PC-9 (cell line): ENCODE measurements around the gene ASB16. TPM values are rescaled to one million over a fixed set of nuclear protein-coding genes. Genes with fewer than 3 reads are reported as not detected.
"Not testable (repeated sequence)": the region's sequence is repeated elsewhere in the genome, so short reads cannot be mapped to it uniquely, and the experiment has no call there.

ENCODE experiments used
- BruUV-seq: library from RNA; stranded (reverse); fragments of 400-500 nt; replicated peaks from 2 replicates; lab custom pipeline; 2021; lab: Mats Ljungman, UMichigan
- CTCF ChIA-PET: fragments of 300-600 bp; sonication (Branson Sonifier 250); formaldehyde crosslinking; loops from one replicate; lab custom pipeline; 2022; ENCODE audit warnings: antibody characterized with exemption; lab: Charles Lee
- POLR2A ChIA-PET: fragments of 300-600 bp; sonication (Branson Sonifier 250); formaldehyde crosslinking; loops from one replicate; lab custom pipeline; 2022; ENCODE audit warnings: antibody characterized with exemption; ENCODE audit not compliant: unreplicated experiment; lab: Charles Lee
- DNase-seq, 2 experiments: peaks; one replicate each; pipeline versions ENCODE4 v3.0.0 to v3.0.0-alpha.2; 2015 to 2022; ENCODE audit warnings: mixed read lengths in 1 of 2
- H2AFZ ChIP-seq: fragments of 200-600 bp; sonication (generic); 2 replicates; pipeline ENCODE4 v1.8.1; 2017; ENCODE audit warnings: antibody characterized with exemption
- H3F3A ChIP-seq: fragments of 200-600 bp; sonication (generic); 2 replicates; pipeline ENCODE4 v1.8.1; 2017; ENCODE audit warnings: antibody characterized with exemption, mild to moderate bottlenecking, low read depth; ENCODE audit not compliant: insufficient read depth
- H3K27ac ChIP-seq: fragments of 200-600 bp; sonication (generic); 2 replicates; pipeline ENCODE4 v1.6.1; 2016; ENCODE audit warnings: mixed run types
- H3K27me3 ChIP-seq: fragments of 200-600 bp; sonication (generic); 2 replicates; pipeline ENCODE4 v1.6.1; 2016; ENCODE audit warnings: low read depth, mixed run types; ENCODE audit not compliant: insufficient read depth
- H3K36me3 ChIP-seq: fragments of 200-600 bp; sonication (generic); 2 replicates; pipeline ENCODE4 v1.6.1; 2016; ENCODE audit warnings: low read depth, mixed run types
- H3K4me1 ChIP-seq: fragments of 200-600 bp; sonication (generic); replicated peaks from 2 replicates; pipeline ENCODE4 v1.6.1; 2016; ENCODE audit warnings: mixed run types; ENCODE audit not compliant: insufficient read depth
- H3K4me2 ChIP-seq: fragments of 200-600 bp; sonication (generic); 2 replicates; pipeline ENCODE4 v1.6.1; 2017; ENCODE audit warnings: mixed run types
- H3K4me3 ChIP-seq: fragments of 200-600 bp; sonication (generic); 2 replicates; pipeline ENCODE4 v1.6.1; 2016; ENCODE audit warnings: mixed run types
- H3K79me2 ChIP-seq: fragments of 200-600 bp; sonication (generic); 2 replicates; pipeline ENCODE4 v1.6.1; 2017; ENCODE audit warnings: low read depth, mixed run types
- H3K9me2 ChIP-seq: fragments of 200-600 bp; sonication (generic); 2 replicates; pipeline ENCODE4 v1.8.1; 2017; ENCODE audit warnings: mild to moderate bottlenecking; ENCODE audit not compliant: insufficient read depth
- H3K9me3 ChIP-seq: fragments of 200-600 bp; sonication (generic); 2 replicates; pipeline ENCODE4 v1.8.1; 2016; ENCODE audit warnings: low read depth; ENCODE audit not compliant: insufficient read depth
- H4K20me1 ChIP-seq: fragments of 200-600 bp; sonication (generic); 2 replicates; pipeline ENCODE4 v1.8.1; 2017; ENCODE audit not compliant: insufficient read depth
- EZH2 ChIP-seq: fragments of 200-600 bp; sonication (generic); IDR thresholded peaks from 2 replicates; pipeline ENCODE4 v1.8.0; 2017; ENCODE audit warnings: antibody characterized with exemption, low read depth
- intact Hi-C: fragments of 100-400 bp; cut with micrococcal nuclease; formaldehyde crosslinking; loops from one replicate; pipeline ENCODE4 v1.10.0; 2022; ENCODE audit not compliant: unreplicated experiment
- total RNA-seq: library from RNA; stranded (reverse); gene quantifications from 2 replicates; pipeline ENCODE4 v1.2.3, GENCODE V29; 2021
- TF ChIP-seq, protein P1 (sequence below): fragments of 200-600 bp; sonication (generic); conservative IDR thresholded peaks from 2 replicates; pipeline ENCODE4 v1.6.1; 2017; ENCODE audit warnings: mixed run types, antibody characterized with exemption, mild to moderate bottlenecking, moderate library complexity

ASB16 gene
- total RNA-seq, 1 experiment from 2014 or later: not detected

DNA sequence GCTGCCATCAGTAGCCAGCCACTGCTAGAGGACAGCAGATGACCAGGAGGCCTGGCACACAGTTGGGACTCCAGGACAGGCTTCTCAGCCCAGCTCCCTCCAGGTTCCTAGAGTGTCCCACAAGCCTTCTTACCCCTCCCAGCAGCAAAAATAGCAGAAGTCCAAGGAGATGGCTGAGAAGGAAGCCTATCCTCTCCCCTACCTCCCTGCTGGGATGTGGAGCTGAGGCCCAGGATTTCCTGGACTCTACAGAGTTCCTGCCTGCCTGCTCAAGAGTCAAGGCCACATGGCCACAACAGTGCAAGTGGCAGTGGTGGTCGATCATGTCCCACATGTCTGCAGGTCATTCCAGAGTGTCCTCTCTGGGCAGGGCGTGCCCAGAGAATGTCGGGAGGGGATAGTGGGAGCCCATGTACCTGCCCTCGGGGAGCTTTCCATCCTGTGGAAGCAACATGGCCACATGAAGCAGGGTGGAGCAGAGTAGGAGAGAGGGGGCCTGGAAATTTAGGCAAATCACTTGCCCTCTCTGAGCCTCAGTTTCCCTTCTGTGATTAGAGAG lies 36.5 kb upstream of the ASB16 start:
- intact Hi-C loops: no loop called here
- ChIA-PET CTCF (no interaction called here), POLR2A (no interaction called here)
- Histone ChIP-seq H2AFZ (no peak overlapping the region), H3K79me2 (no peaks in the 10 kb centered on the region), H3K4me1 (peaks cover 35% of the 10 kb centered on the region), H4K20me1 (no peaks in the 10 kb centered on the region), H3K27ac (no peak overlapping the region), H3K4me2 (no peak overlapping the region), H3F3A (peaks cover 36% of the 10 kb centered on the region), H3K4me3 (no peak overlapping the region), H3K9me3 (no peaks in the 10 kb centered on the region), H3K9me2 (no peaks in the 10 kb centered on the region), H3K36me3 (no peaks in the 10 kb centered on the region), H3K27me3 (no peaks in the 10 kb centered on the region)
- TF ChIP-seq, protein P1, sequence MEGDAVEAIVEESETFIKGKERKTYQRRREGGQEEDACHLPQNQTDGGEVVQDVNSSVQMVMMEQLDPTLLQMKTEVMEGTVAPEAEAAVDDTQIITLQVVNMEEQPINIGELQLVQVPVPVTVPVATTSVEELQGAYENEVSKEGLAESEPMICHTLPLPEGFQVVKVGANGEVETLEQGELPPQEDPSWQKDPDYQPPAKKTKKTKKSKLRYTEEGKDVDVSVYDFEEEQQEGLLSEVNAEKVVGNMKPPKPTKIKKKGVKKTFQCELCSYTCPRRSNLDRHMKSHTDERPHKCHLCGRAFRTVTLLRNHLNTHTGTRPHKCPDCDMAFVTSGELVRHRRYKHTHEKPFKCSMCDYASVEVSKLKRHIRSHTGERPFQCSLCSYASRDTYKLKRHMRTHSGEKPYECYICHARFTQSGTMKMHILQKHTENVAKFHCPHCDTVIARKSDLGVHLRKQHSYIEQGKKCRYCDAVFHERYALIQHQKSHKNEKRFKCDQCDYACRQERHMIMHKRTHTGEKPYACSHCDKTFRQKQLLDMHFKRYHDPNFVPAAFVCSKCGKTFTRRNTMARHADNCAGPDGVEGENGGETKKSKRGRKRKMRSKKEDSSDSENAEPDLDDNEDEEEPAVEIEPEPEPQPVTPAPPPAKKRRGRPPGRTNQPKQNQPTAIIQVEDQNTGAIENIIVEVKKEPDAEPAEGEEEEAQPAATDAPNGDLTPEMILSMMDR: no peak
- TF ChIP-seq EZH2: no peak
- DNase-seq: no peak
- no TSS peak for BruUV-seq

DNA sequence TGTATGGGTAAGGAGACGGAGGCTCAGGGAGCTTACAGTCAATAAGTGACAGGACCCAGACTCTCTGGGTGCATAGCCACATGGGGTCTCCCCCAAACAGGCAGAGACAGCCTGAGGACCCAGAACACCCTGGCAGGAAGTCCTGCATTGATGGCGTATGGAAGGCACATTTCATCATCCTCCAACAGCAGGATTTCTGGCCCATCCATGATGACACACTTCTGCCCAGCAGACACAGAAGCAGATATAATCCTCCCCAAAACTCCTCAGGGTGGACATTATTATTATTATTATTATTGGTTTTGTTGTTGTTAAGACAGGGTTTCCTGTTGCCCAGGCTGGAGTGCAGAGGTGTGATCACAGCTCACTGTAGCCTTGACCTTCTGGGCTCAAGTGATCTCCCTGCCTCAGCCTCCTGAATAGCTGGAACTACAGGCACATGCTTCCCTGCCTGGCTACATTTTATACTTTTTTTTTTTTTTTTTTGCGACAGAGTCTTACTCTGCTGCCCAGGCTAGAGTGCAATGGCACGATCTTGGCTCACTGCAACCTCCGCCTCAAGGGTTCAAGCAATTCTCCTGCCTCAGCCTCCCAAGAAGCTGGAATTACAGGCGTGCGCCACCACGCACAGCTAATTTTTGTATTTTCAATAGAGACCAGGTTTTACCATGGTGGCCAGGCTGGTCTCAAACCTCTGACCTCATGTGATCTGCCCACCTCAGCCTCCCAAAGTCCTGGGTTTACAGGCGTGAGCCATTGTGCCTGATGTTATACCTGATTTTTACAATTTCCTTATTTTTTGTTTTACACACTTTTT lies 35.5 kb upstream of the ASB16 start:
- no peak for DNase-seq
- Histone ChIP-seq H3K27ac (no peak overlapping the region), H4K20me1 (no peaks in the 10 kb centered on the region), H3K4me1 (peaks cover 35% of the 10 kb centered on the region), H3F3A (peaks cover 41% of the 10 kb centered on the region), H3K4me2 (no peak overlapping the region), H3K27me3 (no peaks in the 10 kb centered on the region), H3K36me3 (no peaks in the 10 kb centered on the region), H3K79me2 (no peaks in the 10 kb centered on the region), H2AFZ (no peak overlapping the region), H3K9me3 (no peaks in the 10 kb centered on the region), H3K9me2 (no peaks in the 10 kb centered on the region), H3K4me3 (no peak overlapping the region)
- TF ChIP-seq EZH2: no peak
- intact Hi-C loops: no loop called here
- no TSS peak for BruUV-seq
- POLR2A ChIA-PET: no interaction called here
- CTCF ChIA-PET: interaction anchor here (0.6 kb wide), 2 partner anchors 129 to 266 kb away, joined by 3 to 6 read pairs; no protein-coding TSS in a partner anchor

DNA sequence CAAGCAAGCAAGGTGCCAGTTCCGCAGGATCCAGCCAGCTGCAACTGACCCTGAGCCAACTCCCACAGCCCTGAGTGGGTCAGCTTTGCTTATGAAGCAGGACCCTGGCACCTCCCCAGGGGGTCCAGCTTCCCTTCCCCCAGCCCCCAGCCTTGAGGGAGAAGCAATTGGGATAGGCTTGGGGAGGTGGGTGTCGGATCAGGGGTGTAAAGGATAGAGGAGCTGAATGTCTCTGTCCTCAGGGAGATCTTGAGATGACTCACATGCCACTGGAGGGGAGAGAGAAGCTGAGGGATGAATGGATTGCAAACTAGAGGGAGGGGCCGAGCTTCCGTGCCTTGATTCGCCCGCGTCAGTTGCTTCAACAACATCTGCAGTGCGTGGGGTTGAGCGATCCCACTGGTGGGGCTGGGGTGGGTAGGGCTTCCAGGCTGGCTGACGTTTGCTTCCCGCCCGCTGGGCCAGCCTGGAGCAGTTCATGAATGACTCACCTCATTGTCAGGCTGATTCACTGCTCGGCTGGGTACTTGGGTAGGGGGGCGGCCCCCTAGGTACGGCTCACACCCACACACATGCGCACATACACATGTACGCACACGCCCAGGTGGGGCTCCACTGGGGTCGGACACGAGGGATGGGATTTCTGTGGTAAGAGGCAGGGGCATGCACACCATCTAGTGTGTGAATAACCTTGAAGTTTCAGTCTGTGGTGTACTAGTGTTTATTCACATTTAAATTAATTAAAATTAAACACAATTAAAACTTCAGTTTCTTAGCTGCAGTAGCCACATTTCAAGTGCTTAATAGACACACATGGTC lies 32.4 kb upstream of the ASB16 start:
- Histone ChIP-seq H3K27me3 (no peaks in the 10 kb centered on the region), H2AFZ (no peak overlapping the region), H3K4me3 (peak overlapping the region; percentile 42; the same call in 1 of the 2 replicates), H3K4me1 (peaks cover 29% of the 10 kb centered on the region), H3K27ac (peak overlapping the region; percentile 49), H3K36me3 (no peaks in the 10 kb centered on the region), H4K20me1 (no peaks in the 10 kb centered on the region), H3F3A (peaks cover 30% of the 10 kb centered on the region), H3K9me3 (no peaks in the 10 kb centered on the region), H3K4me2 (peak overlapping the region; percentile 70), H3K9me2 (no peaks in the 10 kb centered on the region), H3K79me2 (peaks cover 12% of the 10 kb centered on the region)
- DNase-seq: peak; percentile 87 to 90
- POLR2A ChIA-PET: interaction anchor here (0.5 to 0.8 kb wide), 7 partner anchors 15 to 484 kb away, joined by 3 to 11 read pairs (median 4); partner anchors contain the start of genes HDAC5, LSM12 and TMUB2
- no TSS peak for BruUV-seq
- TF ChIP-seq EZH2: no peak
- intact Hi-C loops: loop anchor here (1.0 kb wide), 1 partner anchor 68 kb away; the partner anchor contains the start of gene G6PC3
- CTCF ChIA-PET: interaction anchor here (0.5 to 1.7 kb wide), 4 partner anchors 14 to 241 kb away, joined by 3 to 14 read pairs (median 4); partner anchors contain the start of gene HDAC5

DNA sequence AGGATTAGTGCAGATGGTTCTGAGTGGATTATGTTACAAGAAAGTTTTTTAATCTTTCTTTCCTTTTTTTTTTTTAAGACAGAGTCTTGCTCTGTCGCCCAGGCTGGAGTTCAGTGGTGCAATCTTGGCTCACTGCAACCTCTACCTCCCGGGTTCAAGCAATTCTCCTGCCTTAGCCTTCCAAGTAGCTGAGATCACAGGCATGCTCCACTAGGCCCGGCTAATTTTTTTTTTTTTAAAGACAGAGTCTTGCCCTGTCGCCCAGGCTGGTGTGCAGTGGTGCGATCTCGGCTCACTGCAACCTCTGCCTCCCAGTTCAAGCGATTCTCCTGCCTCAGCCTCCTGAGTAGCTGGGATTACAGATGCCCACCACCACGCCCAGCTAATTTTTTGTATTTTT lies 26.6 kb upstream of the ASB16 start:
- H3K9me3 ChIP-seq, H3K4me3 ChIP-seq, H3K9me2 ChIP-seq, POLR2A ChIA-PET, H2AFZ ChIP-seq, H3F3A ChIP-seq, intact Hi-C loops, H3K4me2 ChIP-seq, H3K27me3 ChIP-seq, H4K20me1 ChIP-seq, H3K27ac ChIP-seq, H3K36me3 ChIP-seq, BruUV-seq, DNase-seq: not testable (repeated sequence)
- peaks cover 13% of the 10 kb centered on the region for H3K4me1 ChIP-seq
- H3K79me2 ChIP-seq: peaks cover 22% of the 10 kb centered on the region
- CTCF ChIA-PET: interaction anchor here (0.6 kb wide), 1 partner anchor 503 kb away, joined by 3 read pairs; no protein-coding TSS in a partner anchor
